Measurements from ENCODE around the gene BSN.

Gene BSN

GRCh38 chr3:49533786-49534519, 20.3 kb upstream of the BSN start:
- Histone ChIP-seq H3K27me3 (ENCODE audit: low read length) (no peaks in the 10 kb centered on the region), H3K27ac (ENCODE audit: low read depth, low read length) (no peak overlapping the region), H3K9me3 (ENCODE audit: insufficient read depth, low read length) (no peaks in the 10 kb centered on the region), H2AFZ (ENCODE audit: low read depth, low read length, severe bottlenecking) (no peak overlapping the region), H4K20me1 (ENCODE audit: low read depth, low read length) (no peaks in the 10 kb centered on the region), H3K79me2 (ENCODE audit: insufficient read depth, low read length) (no peaks in the 10 kb centered on the region), H3F3A (ENCODE audit: insufficient read depth) (no peaks in the 10 kb centered on the region), H3K4me2 (ENCODE audit: low read depth, low read length, poor library complexity, severe bottlenecking) (no peak overlapping the region), H3K9me2 (replicated peaks; ENCODE audit: insufficient read depth, low read length) (no peaks in the 10 kb centered on the region), H3K9ac (ENCODE audit: low read length) (no peak overlapping the region), H3K4me3 (ENCODE audit: insufficient read depth, low read length, poor library complexity, severe bottlenecking) (no peak overlapping the region), H3K36me3 (ENCODE audit: low read length) (no peaks in the 10 kb centered on the region)
- TF ChIP-seq EZH2phosphoT487 (conservative IDR thresholded peaks at IDR 0.05; ENCODE audit: low read length) (no peak), CTCF (IDR thresholded peaks at IDR 0.05; ENCODE audit: insufficient read depth, low read length, poor library complexity, severe bottlenecking) (no peak)

GRCh38 chr3:49534581-49535441, 19.5 kb upstream of the BSN start:
- Histone ChIP-seq H3K9ac (ENCODE audit: low read length) (no peak overlapping the region), H4K20me1 (ENCODE audit: low read depth, low read length) (no peaks in the 10 kb centered on the region), H3K4me2 (ENCODE audit: low read depth, low read length, poor library complexity, severe bottlenecking) (no peak overlapping the region), H3K9me2 (replicated peaks; ENCODE audit: insufficient read depth, low read length) (no peaks in the 10 kb centered on the region), H3K27me3 (ENCODE audit: low read length) (no peaks in the 10 kb centered on the region), H3F3A (ENCODE audit: insufficient read depth) (no peaks in the 10 kb centered on the region), H3K79me2 (ENCODE audit: insufficient read depth, low read length) (no peaks in the 10 kb centered on the region), H3K4me3 (ENCODE audit: insufficient read depth, low read length, poor library complexity, severe bottlenecking) (no peak overlapping the region), H3K9me3 (ENCODE audit: insufficient read depth, low read length) (no peaks in the 10 kb centered on the region), H3K27ac (ENCODE audit: low read depth, low read length) (no peak overlapping the region), H2AFZ (ENCODE audit: low read depth, low read length, severe bottlenecking) (no peak overlapping the region), H3K36me3 (ENCODE audit: low read length) (no peaks in the 10 kb centered on the region)
- no peak for TF ChIP-seq EZH2phosphoT487 (conservative IDR thresholded peaks at IDR 0.05; ENCODE audit: low read length)
- TF ChIP-seq CTCF (IDR thresholded peaks at IDR 0.05; ENCODE audit: insufficient read depth, low read length, poor library complexity, severe bottlenecking) = no peak

GRCh38 chr3:49535971-49536874, 18.1 kb upstream of the BSN start:
- no peaks in the 10 kb centered on the region for H3K79me2 ChIP-seq (ENCODE audit: insufficient read depth, low read length)
- no peaks in the 10 kb centered on the region for H3F3A ChIP-seq (ENCODE audit: insufficient read depth)
- no peaks in the 10 kb centered on the region for H3K36me3 ChIP-seq (ENCODE audit: low read length)
- H3K27ac ChIP-seq (ENCODE audit: low read depth, low read length) = no peak overlapping the region
- H3K27me3 ChIP-seq (ENCODE audit: low read length) = no peaks in the 10 kb centered on the region
- no peaks in the 10 kb centered on the region for H3K9me3 ChIP-seq (ENCODE audit: insufficient read depth, low read length)
- H3K9ac ChIP-seq (ENCODE audit: low read length) = no peak overlapping the region
- H3K4me2 ChIP-seq (ENCODE audit: low read depth, low read length, poor library complexity, severe bottlenecking) = no peak overlapping the region
- no peaks in the 10 kb centered on the region for H3K9me2 ChIP-seq (replicated peaks; ENCODE audit: insufficient read depth, low read length)
- no peak overlapping the region for H2AFZ ChIP-seq (ENCODE audit: low read depth, low read length, severe bottlenecking)
- TF ChIP-seq EZH2phosphoT487 (conservative IDR thresholded peaks at IDR 0.05; ENCODE audit: low read length) = no peak
- TF ChIP-seq CTCF (IDR thresholded peaks at IDR 0.05; ENCODE audit: insufficient read depth, low read length, poor library complexity, severe bottlenecking) = no peak
- no peak overlapping the region for H3K4me3 ChIP-seq (ENCODE audit: insufficient read depth, low read length, poor library complexity, severe bottlenecking)
- H4K20me1 ChIP-seq (ENCODE audit: low read depth, low read length) = no peaks in the 10 kb centered on the region

Measured in SU-DHL-6 (cell line).